Activated T-cell treated with anti-CD3 and anti-CD28 coated beads for 4 hours (primary cell): ENCODE data around the gene CD3G.
"Not testable (repeated sequence)": the region's sequence is repeated elsewhere in the genome, so short reads cannot be mapped to it uniquely, and the experiment has no call there.

ENCODE experiments used
- DNase-seq: peaks from one replicate; pipeline ENCODE4 v3.0.0-alpha.2; 2020

CD3G gene

GRCh38 chr11:118383657-118384056 is 39.5 kb downstream of the CD3G start:
- DNase-seq = no peak

- DNase-seq = no peak
Measured at GRCh38 chr11:118396097-118396501, 52.0 kb downstream of the CD3G start.

GRCh38 chr11:118397448-118397847 is 53.3 kb downstream of the CD3G start:
- no peak for DNase-seq

- DNase-seq = peak; percentile 15
Measured at GRCh38 chr11:118398791-118399559, 54.8 kb downstream of the CD3G start.

- DNase-seq = peak; percentile 89
Measured at GRCh38 chr11:118401151-118401879, 57.2 kb downstream of the CD3G start, which contains the start of gene ATP5MG. Gene ATP5MG (plus strand): TSS chr11:118401606. CDS start chr11:118401666, 60 bp downstream.

GRCh38 chr11:118401880-118402590 is 57.9 kb downstream of the CD3G start:
- DNase-seq = no peak

GRCh38 chr11:118402594-118402993 is 58.5 kb downstream of the CD3G start:
- not testable (repeated sequence) for DNase-seq
